K562 (cell line): ENCODE data around the gene SLC27A2. TPM values are rescaled to one million over a fixed set of nuclear protein-coding genes. Genes with fewer than 3 reads are reported as not detected.

ENCODE experiments used
- ATAC-seq: fragments of 200-7000 bp; cut with Tn5 transposase; 3 replicates; pipeline ENCODE4 v1.9.1; 2020; ENCODE audit warnings: moderate library complexity
- BruUV-seq: library from RNA; stranded (reverse); fragments of 400-500 nt; replicated peaks from 2 replicates; lab custom pipeline; 2021; lab: Mats Ljungman, UMichigan
- CTCF ChIA-PET: fragments of 300-600 bp; formaldehyde crosslinking; extraction: SDS; loops from one replicate; lab custom pipeline; 2021; ENCODE audit warnings: low intra/inter-chr PET ratio; lab: Yijun Ruan, JAX
- POLR2A ChIA-PET: fragments of 300-600, 350-650 bp; sonication (Branson Sonifier 250); formaldehyde crosslinking; extraction: SDS; loops from one replicate; lab custom pipeline; 2021; ENCODE audit warnings: antibody characterized with exemption, inconsistent platforms; lab: Yijun Ruan, JAX
- DNase-seq, 4 experiments: peaks; one replicate each; pipeline versions ENCODE4 v3.0.0 to v3.0.0-alpha.2; 2011 to 2018; ENCODE audit warnings: low spot score in 3 of 4, mixed read lengths in 3 of 4; ENCODE audit errors: extremely low read depth in 1 of 4
- FAIRE-seq: peaks from 2 replicates; lab custom pipeline; 2011; peaks lifted over from hg19 to GRCh38; lab: Jason Lieb, UNC
- H2AFZ ChIP-seq: 2 replicates; pipeline ENCODE4 v1.6.0; 2011; ENCODE audit warnings: low read depth, low read length, control low read depth, inconsistent platforms
- H3K27ac ChIP-seq: fragments of 200-600 bp; 3 replicates; pipeline ENCODE4 v1.8.0; 2011; ENCODE audit warnings: low read depth, mild to moderate bottlenecking, control low read depth, inconsistent platforms, low read length, moderate library complexity, mixed read lengths; ENCODE audit errors: extremely low read depth
- H3K27me3 ChIP-seq, 2 experiments: fragments of 300-600 bp in 1 of 2; 2 replicates in 1 of 2; 3 replicates in 1 of 2; pipeline versions ENCODE4 v1.6.0 to v1.8.0; 2011; ENCODE audit warnings: inconsistent platforms in 2 of 2, low read length in 2 of 2, mild to moderate bottlenecking in 1 of 2, mixed read lengths in 1 of 2, moderate library complexity in 1 of 2; ENCODE audit not compliant: control insufficient read depth in 2 of 2, insufficient read depth in 2 of 2
- H3K36me3 ChIP-seq: fragments of 300-600 bp; 3 replicates; pipeline ENCODE4 v1.8.0; 2011; ENCODE audit warnings: mild to moderate bottlenecking, low read length, inconsistent platforms; ENCODE audit not compliant: control insufficient read depth, insufficient read depth
- H3K4me1 ChIP-seq, 2 experiments: fragments of 200-600 bp in 1 of 2; replicated peaks in 1 of 2; 2 replicates in 1 of 2; 3 replicates in 1 of 2; pipeline versions ENCODE4 v1.5.1 to v1.8.0; 2011; ENCODE audit warnings: inconsistent platforms in 2 of 2, low read length in 2 of 2, mild to moderate bottlenecking in 1 of 2, mixed read lengths in 1 of 2, moderate library complexity in 1 of 2; ENCODE audit not compliant: control insufficient read depth in 2 of 2, insufficient read depth in 2 of 2
- H3K4me2 ChIP-seq: 2 replicates; pipeline ENCODE4 v1.6.1; 2011; ENCODE audit warnings: low read length, control low read depth, inconsistent platforms, mixed read lengths; ENCODE audit not compliant: insufficient read depth
- H3K4me3 ChIP-seq: fragments of 200-600 bp; sonication (generic), shearing (Covaris generic); 2 replicates; pipeline ENCODE4 v1.5.1; 2016; ENCODE audit warnings: control low read depth, inconsistent platforms
- H3K79me2 ChIP-seq: fragments of 200-600 bp; 3 replicates; pipeline ENCODE4 v1.8.0; 2011; ENCODE audit warnings: low read length, inconsistent platforms; ENCODE audit not compliant: control insufficient read depth, insufficient read depth
- H3K9ac ChIP-seq, 2 experiments: 2 replicates each; pipeline versions ENCODE4 v1.6.0 to v1.6.1; 2011; ENCODE audit warnings: low read depth in 2 of 2, low read length in 2 of 2, control low read depth in 1 of 2, inconsistent platforms in 1 of 2, mild to moderate bottlenecking in 1 of 2, mixed read lengths in 1 of 2; ENCODE audit not compliant: insufficient read depth in 1 of 2
- H3K9me1 ChIP-seq: one replicate; pipeline ENCODE4 v1.6.0; 2011; ENCODE audit warnings: inconsistent platforms, mild to moderate bottlenecking, low read length, moderate library complexity; ENCODE audit not compliant: control insufficient read depth, insufficient read depth
- H3K9me3 ChIP-seq: replicated peaks from 2 replicates; pipeline ENCODE4 v1.5.1; 2011; ENCODE audit warnings: low read depth, low read length, inconsistent platforms; ENCODE audit not compliant: control insufficient read depth, insufficient read depth
- H4K20me1 ChIP-seq: replicated peaks from 2 replicates; pipeline ENCODE4 v1.6.1; 2011; ENCODE audit warnings: low read length, inconsistent platforms, mixed read lengths; ENCODE audit not compliant: control insufficient read depth, insufficient read depth
- ASH1L ChIP-seq: fragments of 450-650 bp; IDR thresholded peaks from 2 replicates; pipeline ENCODE4 v1.6.1; 2018; ENCODE audit warnings: borderline replicate concordance, mild to moderate bottlenecking, low read depth; ENCODE audit not compliant: partially characterized antibody
- BCOR ChIP-seq: fragments of 450-650 bp; IDR thresholded peaks from 2 replicates; pipeline ENCODE4 v1.6.1; 2016
- IRF2 ChIP-seq: sonication (generic); formaldehyde crosslinking; IDR thresholded peaks from 2 replicates; pipeline ENCODE4 v1.8.1; 2022; ENCODE audit warnings: mild to moderate bottlenecking, missing genetic modification reagents
- NR4A1 ChIP-seq, 2 experiments: fragments of 250-450 bp in 1 of 2; fragments of 450-650 bp in 1 of 2; sonication (Bioruptor Pico) in 1 of 2; IDR thresholded peaks; 2 replicates each; pipeline versions ENCODE4 v1.4.0 to v1.6.1; 2016 to 2020; ENCODE audit warnings: mild to moderate bottlenecking in 2 of 2, missing compliant biosample characterization in 1 of 2, missing genetic modification characterization in 1 of 2, moderate library complexity in 1 of 2
- OTX1 ChIP-seq: fragments of 450-650 bp; formaldehyde crosslinking; IDR thresholded peaks from 2 replicates; pipeline ENCODE4 v1.4.0; 2022; ENCODE audit warnings: mild to moderate bottlenecking
- PHB2 ChIP-seq: fragments of 450-650 bp; IDR thresholded peaks from 2 replicates; pipeline ENCODE4 v1.6.1; 2017; ENCODE audit warnings: low read depth
- STAT5B ChIP-seq: fragments of 250-450 bp; sonication (Bioruptor Pico); IDR thresholded peaks from 2 replicates; pipeline ENCODE4 v1.8.0; 2021; ENCODE audit warnings: mild to moderate bottlenecking, inconsistent platforms
- TCFL5 ChIP-seq: fragments of 250-450 bp; sonication (Bioruptor Pico); conservative IDR thresholded peaks from 2 replicates; pipeline ENCODE4 v1.6.1; 2021; ENCODE audit warnings: mild to moderate bottlenecking, moderate library complexity, matching md5 sums
- TEAD4 ChIP-seq, 2 experiments: sonication (generic) in 1 of 2; formaldehyde crosslinking in 1 of 2; IDR thresholded peaks; 2 replicates each; pipeline versions ENCODE4 v1.6.1 to v1.8.0; 2012 to 2022; ENCODE audit warnings: borderline replicate concordance in 1 of 2, inconsistent platforms in 1 of 2, low read length in 1 of 2, mild to moderate bottlenecking in 1 of 2, missing genetic modification reagents in 1 of 2
- TOE1 ChIP-seq, 2 experiments: fragments of 450-650 bp in 1 of 2; sonication (generic) in 1 of 2; formaldehyde crosslinking in 1 of 2; IDR thresholded peaks; 2 replicates each; pipeline versions ENCODE4 v1.7.1 to v1.8.0; 2016 to 2022; ENCODE audit warnings: borderline replicate concordance in 2 of 2, mild to moderate bottlenecking in 2 of 2, antibody characterized with exemption in 1 of 2, inconsistent platforms in 1 of 2, low read depth in 1 of 2, missing genetic modification reagents in 1 of 2, moderate library complexity in 1 of 2
- WGBS: fragments of 100-300 bp; shearing (Covaris generic); methylation state at CpG from one replicate; pipeline ENCODE4 v1.1.6; 2016; ENCODE audit warnings: low coverage, mixed read lengths; ENCODE audit not compliant: insufficient coverage; ENCODE audit errors: missing lambda C conversion rate; 5-methylcytosine and 5-hydroxymethylcytosine counted together
- in situ Hi-C: fragments of 300-500 bp; cut with MboI; formaldehyde crosslinking; loops from 4 replicates; pipeline ENCODE4 v1.15.0; 2018; ENCODE audit warnings: inconsistent platforms, mixed read lengths
- intact Hi-C: fragments of 100-400 bp; cut with micrococcal nuclease; formaldehyde crosslinking; loops from 2 replicates; pipeline ENCODE4 v1.14.2; 2022
- polyA plus RNA-seq, 8 experiments: library from polyadenylated mRNA; depleted of rRNA in 4 of 8; stranded (reverse) in 5 of 8; unstranded in 3 of 8; fragments of >200 nt; fragmentation: Nextera tagmentation in 2 of 8; fragmentation: Illumina TruSeq in 1 of 8; extraction: Ambion mirVana in 2 of 8; extraction: Trizol in 1 of 8; gene quantifications; 2 replicates each; pipeline versions ENCODE4 v1.2.1 to v1.2.3, GENCODE V29; 2011 to 2014; ENCODE audit warnings: inconsistent platforms in 1 of 8, missing spikeins in 1 of 8
- total RNA-seq, 7 experiments: library from RNA; depleted of rRNA in 6 of 7; stranded (reverse); fragments of >200 nt in 6 of 7; fragmentation: Illumina TruSeq in 2 of 7; extraction: Trizol in 2 of 7; gene quantifications; 2 replicates each; pipeline versions ENCODE4 v1.2.1 to v1.2.3, GENCODE V29; 2011 to 2021; ENCODE audit warnings: low replicate concordance in 1 of 7
- TF ChIP-seq, protein P1 (sequence below): fragments of 250-450 bp; sonication (Bioruptor Pico); IDR thresholded peaks from 2 replicates; pipeline ENCODE4 v1.8.0; 2022; ENCODE audit warnings: inconsistent platforms
- TF ChIP-seq, protein P2 (sequence below): fragments of 250-450 bp; sonication (Bioruptor Pico); IDR thresholded peaks from 2 replicates; pipeline ENCODE4 v1.4.0; 2020; ENCODE audit warnings: borderline replicate concordance
- TF ChIP-seq, protein P3 (sequence below): sonication (generic); formaldehyde crosslinking; IDR thresholded peaks from 2 replicates; pipeline ENCODE4 v1.8.1; 2022; ENCODE audit warnings: missing genetic modification reagents

The SLC27A2 gene
- total and polyA plus RNA-seq, 9 of the 15 experiments (the other 6 are each of a cell fraction or from before 2014, with no cell fraction given) = 4.9 to 38.0 (median 22.7) TPM

DNA sequence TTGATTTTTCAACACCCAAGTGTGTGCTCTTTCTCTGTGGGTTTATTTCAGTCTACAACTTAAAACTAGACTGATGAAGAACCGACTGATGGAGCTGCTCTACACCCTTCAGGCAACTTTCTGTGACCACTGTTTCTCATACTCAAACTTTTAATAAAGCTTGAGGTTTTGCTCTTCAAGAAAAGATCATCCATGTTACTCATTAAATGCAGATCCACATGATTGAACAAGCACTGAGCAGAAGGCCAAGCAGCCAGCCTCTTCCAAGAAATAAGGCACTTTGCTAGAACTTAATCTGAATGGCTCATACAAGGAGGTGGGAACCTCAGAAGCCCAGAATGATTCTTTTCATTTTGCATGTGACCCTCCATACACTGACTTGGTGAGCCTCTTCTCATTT is 8.7 kb downstream of the SLC27A2 start:
- no peak overlapping the region for H3K9ac ChIP-seq
- ChIA-PET POLR2A (interaction anchor here (0.8 to 1.7 kb wide), 3 partner anchors 10 to 43 kb away, joined by 3 to 6 read pairs (median 3); no protein-coding TSS in a partner anchor), CTCF (no interaction called here)
- 0 out of 3 replicates have a peak, but pooled peaks cover 3% of the 10 kb centered on the region for H3K79me2 ChIP-seq
- no peak for ATAC-seq
- BruUV-seq = no TSS peak
- H3K27ac ChIP-seq = no peak overlapping the region
- in situ Hi-C loops (no loop called here), intact Hi-C loops (no loop called here)
- no peak for DNase-seq
- WGBS = 67% methylated on average over 1 of the region's 1 CpG
- no peak for FAIRE-seq
- peaks cover 3% of the 10 kb centered on the region; the same call in 2 of the 3 replicates for H3K36me3 ChIP-seq
- peaks cover 3 to 16% of the 10 kb centered on the region in 2 experiments; a peak in 4 of 5 replicates for H3K4me1 ChIP-seq
- no peak overlapping the region for H3K4me2 ChIP-seq
- H3K4me3 ChIP-seq = no peak overlapping the region
- H3K9me3 ChIP-seq = no peaks in the 10 kb centered on the region
- no peaks in the 10 kb centered on the region for H3K27me3 ChIP-seq
- no peaks in the 10 kb centered on the region for H4K20me1 ChIP-seq
- no peaks in the 10 kb centered on the region for H3K9me1 ChIP-seq
- no peak overlapping the region for H2AFZ ChIP-seq
- TF ChIP-seq PHB2 (no peak), STAT5B (CRISPR knock-in tag) (no peak), OTX1 (CRISPR knock-in tag) (no peak), ASH1L (no peak), TEAD4 (IDR thresholded peaks at IDR 0.05; ENCODE audit: low read length) (no peak), TEAD4 (CRISPR knock-in tag; IDR thresholded peaks at IDR 0.05; ENCODE audit: borderline replicate concordance) (no peak), TCFL5 (CRISPR knock-in tag) (no peak), NR4A1 (CRISPR knock-in tag; IDR thresholded peaks at IDR 0.05) (no peak), NR4A1 (tag; IDR thresholded peaks at IDR 0.05) (no peak), TOE1 (IDR thresholded peaks at IDR 0.05; ENCODE audit: borderline replicate concordance) (no peak), TOE1 (CRISPR knock-in tag; IDR thresholded peaks at IDR 0.05; ENCODE audit: borderline replicate concordance, low read depth) (no peak), IRF2 (no peak), BCOR (no peak)
- TF ChIP-seq, protein P1, sequence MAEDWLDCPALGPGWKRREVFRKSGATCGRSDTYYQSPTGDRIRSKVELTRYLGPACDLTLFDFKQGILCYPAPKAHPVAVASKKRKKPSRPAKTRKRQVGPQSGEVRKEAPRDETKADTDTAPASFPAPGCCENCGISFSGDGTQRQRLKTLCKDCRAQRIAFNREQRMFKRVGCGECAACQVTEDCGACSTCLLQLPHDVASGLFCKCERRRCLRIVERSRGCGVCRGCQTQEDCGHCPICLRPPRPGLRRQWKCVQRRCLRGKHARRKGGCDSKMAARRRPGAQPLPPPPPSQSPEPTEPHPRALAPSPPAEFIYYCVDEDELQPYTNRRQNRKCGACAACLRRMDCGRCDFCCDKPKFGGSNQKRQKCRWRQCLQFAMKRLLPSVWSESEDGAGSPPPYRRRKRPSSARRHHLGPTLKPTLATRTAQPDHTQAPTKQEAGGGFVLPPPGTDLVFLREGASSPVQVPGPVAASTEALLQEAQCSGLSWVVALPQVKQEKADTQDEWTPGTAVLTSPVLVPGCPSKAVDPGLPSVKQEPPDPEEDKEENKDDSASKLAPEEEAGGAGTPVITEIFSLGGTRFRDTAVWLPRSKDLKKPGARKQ (CRISPR knock-in tag) = no peak
- TF ChIP-seq, protein P2, sequence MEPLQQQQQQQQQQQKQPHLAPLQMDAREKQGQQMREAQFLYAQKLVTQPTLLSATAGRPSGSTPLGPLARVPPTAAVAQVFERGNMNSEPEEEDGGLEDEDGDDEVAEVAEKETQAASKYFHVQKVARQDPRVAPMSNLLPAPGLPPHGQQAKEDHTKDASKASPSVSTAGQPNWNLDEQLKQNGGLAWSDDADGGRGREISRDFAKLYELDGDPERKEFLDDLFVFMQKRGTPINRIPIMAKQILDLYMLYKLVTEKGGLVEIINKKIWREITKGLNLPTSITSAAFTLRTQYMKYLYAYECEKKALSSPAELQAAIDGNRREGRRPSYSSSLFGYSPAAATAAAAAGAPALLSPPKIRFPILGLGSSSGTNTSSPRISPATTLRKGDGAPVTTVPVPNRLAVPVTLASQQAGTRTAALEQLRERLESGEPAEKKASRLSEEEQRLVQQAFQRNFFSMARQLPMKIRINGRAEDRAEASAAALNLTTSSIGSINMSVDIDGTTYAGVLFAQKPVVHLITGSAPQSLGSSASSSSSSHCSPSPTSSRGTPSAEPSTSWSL (CRISPR knock-in tag) = no peak
- TF ChIP-seq, protein P3, sequence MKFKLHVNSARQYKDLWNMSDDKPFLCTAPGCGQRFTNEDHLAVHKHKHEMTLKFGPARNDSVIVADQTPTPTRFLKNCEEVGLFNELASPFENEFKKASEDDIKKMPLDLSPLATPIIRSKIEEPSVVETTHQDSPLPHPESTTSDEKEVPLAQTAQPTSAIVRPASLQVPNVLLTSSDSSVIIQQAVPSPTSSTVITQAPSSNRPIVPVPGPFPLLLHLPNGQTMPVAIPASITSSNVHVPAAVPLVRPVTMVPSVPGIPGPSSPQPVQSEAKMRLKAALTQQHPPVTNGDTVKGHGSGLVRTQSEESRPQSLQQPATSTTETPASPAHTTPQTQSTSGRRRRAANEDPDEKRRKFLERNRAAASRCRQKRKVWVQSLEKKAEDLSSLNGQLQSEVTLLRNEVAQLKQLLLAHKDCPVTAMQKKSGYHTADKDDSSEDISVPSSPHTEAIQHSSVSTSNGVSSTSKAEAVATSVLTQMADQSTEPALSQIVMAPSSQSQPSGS (CRISPR knock-in tag) = no peak
